ENCODE measurements around the gene NUDT9.
A peak's percentile ranks its signal among the peaks of the same experiment; 100 is the strongest.
"Not testable (repeated sequence)": the region's sequence is repeated elsewhere in the genome, so short reads cannot be mapped to it uniquely, and the experiment has no call there.

The NUDT9 gene

GRCh38 chr4:87422104-87423052 is at the start of gene NUDT9:
Gene NUDT9 (plus strand): TSS chr4:87422573. CDS start chr4:87422906, 333 bp downstream.
- peak; percentile 89 for DNase-seq

GRCh38 chr4:87375719-87376291 is 46.6 kb upstream of the NUDT9 start:
- peak; percentile 48 for DNase-seq

- no peak for DNase-seq
Measured at GRCh38 chr4:87377816-87378215, 44.6 kb upstream of the NUDT9 start.

GRCh38 chr4:87382116-87382515 is 40.3 kb upstream of the NUDT9 start:
- DNase-seq, result no peak

GRCh38 chr4:87382931-87383330 is 39.4 kb upstream of the NUDT9 start:
- no peak for DNase-seq

GRCh38 chr4:87384466-87385132 is 37.8 kb upstream of the NUDT9 start:
- DNase-seq, result not testable (repeated sequence)

GRCh38 chr4:87387237-87387636 is 35.1 kb upstream of the NUDT9 start:
- DNase-seq, result no peak

- no peak for DNase-seq
Measured at GRCh38 chr4:87388901-87389300, 33.5 kb upstream of the NUDT9 start.

GRCh38 chr4:87390055-87390454 is 32.3 kb upstream of the NUDT9 start:
- not testable (repeated sequence) for DNase-seq

GRCh38 chr4:87390551-87390890 is 31.9 kb upstream of the NUDT9 start:
- no peak for DNase-seq

GRCh38 chr4:87390891-87391575 is 31.3 kb upstream of the NUDT9 start, which contains the start of gene HSD17B11:
Gene HSD17B11 (minus strand): TSS chr4:87391188. CDS start chr4:87391070, 118 bp downstream.
- peak; percentile 86 for DNase-seq

GRCh38 chr4:87391576-87392054 is 30.8 kb upstream of the NUDT9 start:
- no peak for DNase-seq

- no peak for DNase-seq
Measured at GRCh38 chr4:87392183-87392582, 30.2 kb upstream of the NUDT9 start.

GRCh38 chr4:87395073-87395472 is 27.3 kb upstream of the NUDT9 start:
- DNase-seq, result not testable (repeated sequence)

GRCh38 chr4:87395851-87396250 is 26.5 kb upstream of the NUDT9 start:
- not testable (repeated sequence) for DNase-seq

GRCh38 chr4:87399148-87399547 is 23.2 kb upstream of the NUDT9 start:
- DNase-seq, result no peak

GRCh38 chr4:87399954-87400353 is 22.4 kb upstream of the NUDT9 start:
- no peak for DNase-seq

- not testable (repeated sequence) for DNase-seq
Measured at GRCh38 chr4:87403732-87404131, 18.6 kb upstream of the NUDT9 start.

GRCh38 chr4:87405211-87405820 is 17.1 kb upstream of the NUDT9 start:
- no peak for DNase-seq

- no peak for DNase-seq
Measured at GRCh38 chr4:87406462-87406861, 15.9 kb upstream of the NUDT9 start.

GRCh38 chr4:87406902-87407301 is 15.5 kb upstream of the NUDT9 start:
- not testable (repeated sequence) for DNase-seq

- DNase-seq, result no peak
Measured at GRCh38 chr4:87409420-87409939, 12.9 kb upstream of the NUDT9 start.
